ENCODE results near the gene C11orf98. TPM values are rescaled to one million over a fixed set of nuclear protein-coding genes. Genes with fewer than 3 reads are reported as not detected.
"Not testable (repeated sequence)": the region's sequence is repeated elsewhere in the genome, so short reads cannot be mapped to it uniquely, and the experiment has no call there.

Gene C11orf98
- polyA plus RNA-seq, 1 donor (not counting 4 experiments of a cell fraction or from before 2014, with no cell fraction given): 81.5 TPM

GRCh38 chr11:62677156-62677555, 12.1 kb upstream of the C11orf98 start:
- peaks cover 36% of the 10 kb centered on the region for H3K79me2 ChIP-seq (ENCODE audit: control insufficient read depth, insufficient read depth, low read length)
- H3K4me2 ChIP-seq (ENCODE audit: control insufficient read depth, extremely low read depth, insufficient read depth, low read depth, low read length): no peak overlapping the region
- no peak overlapping the region for H2AFZ ChIP-seq (ENCODE audit: control insufficient read depth, low read length)
- FAIRE-seq: no peak
- no peak for TF ChIP-seq EZH2 (IDR thresholded peaks at IDR 0.05; ENCODE audit: low read length)
- no peak for TF ChIP-seq CTCF (optimal IDR thresholded peaks at IDR 0.05 in 1 of 3, IDR thresholded peaks at IDR 0.05 in 1 of 3, conservative IDR thresholded peaks at IDR 0.05 in 1 of 3; ENCODE audit: extremely low read depth in 1 of 3, insufficient read depth in 2 of 3, low read length in 3 of 3)
- no peaks in the 10 kb centered on the region for H3K9me1 ChIP-seq (ENCODE audit: control insufficient read depth, extremely low read depth, insufficient read depth, low read length)
- H4K20me1 ChIP-seq (ENCODE audit: control insufficient read depth, extremely low read depth, insufficient read depth, low read length): no peaks in the 10 kb centered on the region
- H3K9me3 ChIP-seq (ENCODE audit: control insufficient read depth, low read depth, low read length): no peaks in the 10 kb centered on the region
- no peaks in the 10 kb centered on the region for H3K27me3 ChIP-seq (ENCODE audit: control insufficient read depth, extremely low read depth, insufficient read depth, low read length)
- H3K27ac ChIP-seq (ENCODE audit: control insufficient read depth, insufficient read depth, low read length): peak overlapping the region; percentile 14
- peaks cover 20% of the 10 kb centered on the region for H3K4me1 ChIP-seq (ENCODE audit: control insufficient read depth, extremely low read depth, insufficient read depth, low read length)
- dilution Hi-C loops (cut with MboI; ENCODE audit: extremely low pct_ligation_motif_present, low sequenced_read_pairs): no loop called here
- H3K36me3 ChIP-seq (ENCODE audit: control insufficient read depth in 2 of 2, extremely low read depth in 1 of 2, insufficient read depth in 2 of 2, low read length in 2 of 2): peaks cover 11 to 19% of the 10 kb centered on the region in 2 experiments
- no peak for DNase-seq (ENCODE audit: low read depth, low spot score)
- no peak overlapping the region for H3K9ac ChIP-seq (ENCODE audit: control insufficient read depth, extremely low read depth, insufficient read depth, low read length)
- no peak overlapping the region for H3K4me3 ChIP-seq (ENCODE audit: control insufficient read depth in 2 of 3, extremely low read depth in 1 of 3, insufficient read depth in 2 of 3, low read depth in 1 of 3, low read length in 3 of 3)

GRCh38 chr11:62676698-62677097, 11.7 kb upstream of the C11orf98 start:
- H3K36me3 ChIP-seq (ENCODE audit: control insufficient read depth in 2 of 2, extremely low read depth in 1 of 2, insufficient read depth in 2 of 2, low read length in 2 of 2): peaks cover 11 to 19% of the 10 kb centered on the region in 2 experiments
- H3K9me1 ChIP-seq (ENCODE audit: control insufficient read depth, extremely low read depth, insufficient read depth, low read length): no peaks in the 10 kb centered on the region
- no peak overlapping the region for H3K4me3 ChIP-seq (ENCODE audit: control insufficient read depth in 2 of 3, extremely low read depth in 1 of 3, insufficient read depth in 2 of 3, low read depth in 1 of 3, low read length in 3 of 3)
- no peak overlapping the region for H3K4me2 ChIP-seq (ENCODE audit: control insufficient read depth, extremely low read depth, insufficient read depth, low read depth, low read length)
- H3K27me3 ChIP-seq (ENCODE audit: control insufficient read depth, extremely low read depth, insufficient read depth, low read length): no peaks in the 10 kb centered on the region
- no peak overlapping the region for H3K27ac ChIP-seq (ENCODE audit: control insufficient read depth, insufficient read depth, low read length)
- no peak for TF ChIP-seq EZH2 (IDR thresholded peaks at IDR 0.05; ENCODE audit: low read length)
- no peak for TF ChIP-seq CTCF (optimal IDR thresholded peaks at IDR 0.05 in 1 of 3, IDR thresholded peaks at IDR 0.05 in 1 of 3, conservative IDR thresholded peaks at IDR 0.05 in 1 of 3; ENCODE audit: extremely low read depth in 1 of 3, insufficient read depth in 2 of 3, low read length in 3 of 3)
- no peak overlapping the region for H3K9ac ChIP-seq (ENCODE audit: control insufficient read depth, extremely low read depth, insufficient read depth, low read length)
- peaks cover 20% of the 10 kb centered on the region for H3K4me1 ChIP-seq (ENCODE audit: control insufficient read depth, extremely low read depth, insufficient read depth, low read length)
- H3K9me3 ChIP-seq (ENCODE audit: control insufficient read depth, low read depth, low read length): no peaks in the 10 kb centered on the region
- H2AFZ ChIP-seq (ENCODE audit: control insufficient read depth, low read length): no peak overlapping the region
- H3K79me2 ChIP-seq (ENCODE audit: control insufficient read depth, insufficient read depth, low read length): peaks cover 40% of the 10 kb centered on the region
- no peak for FAIRE-seq
- dilution Hi-C loops (cut with MboI; ENCODE audit: extremely low pct_ligation_motif_present, low sequenced_read_pairs): no loop called here
- H4K20me1 ChIP-seq (ENCODE audit: control insufficient read depth, extremely low read depth, insufficient read depth, low read length): no peaks in the 10 kb centered on the region
- no peak for DNase-seq (ENCODE audit: low read depth, low spot score)

- FAIRE-seq; H4K20me1 ChIP-seq (ENCODE audit: control insufficient read depth, extremely low read depth, insufficient read depth, low read length); H3K27ac ChIP-seq (ENCODE audit: control insufficient read depth, insufficient read depth, low read length); H3K9me3 ChIP-seq (ENCODE audit: control insufficient read depth, low read depth, low read length); H3K27me3 ChIP-seq (ENCODE audit: control insufficient read depth, extremely low read depth, insufficient read depth, low read length); H3K9me1 ChIP-seq (ENCODE audit: control insufficient read depth, extremely low read depth, insufficient read depth, low read length); DNase-seq (ENCODE audit: low read depth, low spot score); H3K4me3 ChIP-seq (ENCODE audit: control insufficient read depth in 2 of 3, extremely low read depth in 1 of 3, insufficient read depth in 2 of 3, low read depth in 1 of 3, low read length in 3 of 3); H3K9ac ChIP-seq (ENCODE audit: control insufficient read depth, extremely low read depth, insufficient read depth, low read length); H2AFZ ChIP-seq (ENCODE audit: control insufficient read depth, low read length); H3K4me2 ChIP-seq (ENCODE audit: control insufficient read depth, extremely low read depth, insufficient read depth, low read depth, low read length); dilution Hi-C loops (cut with MboI; ENCODE audit: extremely low pct_ligation_motif_present, low sequenced_read_pairs): not testable (repeated sequence)
- Histone ChIP-seq H3K4me1 (ENCODE audit: control insufficient read depth, extremely low read depth, insufficient read depth, low read length) (peaks cover 20% of the 10 kb centered on the region), H3K36me3 (ENCODE audit: control insufficient read depth in 2 of 2, extremely low read depth in 1 of 2, insufficient read depth in 2 of 2, low read length in 2 of 2) (peaks cover 11 to 19% of the 10 kb centered on the region in 2 experiments), H3K79me2 (ENCODE audit: control insufficient read depth, insufficient read depth, low read length) (peaks cover 48% of the 10 kb centered on the region)
Observed at GRCh38 chr11:62675415-62675814, 10.4 kb upstream of the C11orf98 start.

All from keratinocyte (primary cell).